ENCODE measurements around the gene LRRC73.

DNA sequence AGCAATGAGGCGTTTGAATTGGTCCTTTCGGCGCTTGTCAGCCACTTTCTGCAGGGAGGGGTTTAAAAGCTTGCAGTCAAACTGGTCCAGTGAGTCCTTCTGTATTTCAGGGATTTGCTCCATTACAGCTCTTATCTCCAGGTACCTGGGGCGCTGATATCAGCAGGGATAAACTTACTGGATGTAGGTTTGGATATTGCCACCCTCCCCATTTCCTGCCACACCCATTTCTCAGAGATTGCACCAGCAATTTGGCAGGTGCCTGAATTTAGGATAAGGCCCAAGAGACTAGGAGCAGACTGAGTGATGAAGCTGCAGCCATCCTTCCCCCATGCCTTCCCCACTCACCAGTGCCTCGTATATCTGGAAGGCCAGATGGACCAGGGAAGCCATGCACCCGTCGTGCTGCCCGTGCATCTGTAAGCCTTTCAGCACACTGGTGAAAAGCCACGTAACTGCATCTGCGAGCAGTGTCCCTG lies 14.4 kb upstream of the LRRC73 start:
- TF ChIP-seq, protein P1, sequence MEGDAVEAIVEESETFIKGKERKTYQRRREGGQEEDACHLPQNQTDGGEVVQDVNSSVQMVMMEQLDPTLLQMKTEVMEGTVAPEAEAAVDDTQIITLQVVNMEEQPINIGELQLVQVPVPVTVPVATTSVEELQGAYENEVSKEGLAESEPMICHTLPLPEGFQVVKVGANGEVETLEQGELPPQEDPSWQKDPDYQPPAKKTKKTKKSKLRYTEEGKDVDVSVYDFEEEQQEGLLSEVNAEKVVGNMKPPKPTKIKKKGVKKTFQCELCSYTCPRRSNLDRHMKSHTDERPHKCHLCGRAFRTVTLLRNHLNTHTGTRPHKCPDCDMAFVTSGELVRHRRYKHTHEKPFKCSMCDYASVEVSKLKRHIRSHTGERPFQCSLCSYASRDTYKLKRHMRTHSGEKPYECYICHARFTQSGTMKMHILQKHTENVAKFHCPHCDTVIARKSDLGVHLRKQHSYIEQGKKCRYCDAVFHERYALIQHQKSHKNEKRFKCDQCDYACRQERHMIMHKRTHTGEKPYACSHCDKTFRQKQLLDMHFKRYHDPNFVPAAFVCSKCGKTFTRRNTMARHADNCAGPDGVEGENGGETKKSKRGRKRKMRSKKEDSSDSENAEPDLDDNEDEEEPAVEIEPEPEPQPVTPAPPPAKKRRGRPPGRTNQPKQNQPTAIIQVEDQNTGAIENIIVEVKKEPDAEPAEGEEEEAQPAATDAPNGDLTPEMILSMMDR (tag by site-specific recombination; IDR thresholded peaks at IDR 0.05) = no peak
- TF ChIP-seq SP2 (tag by site-specific recombination; IDR thresholded peaks at IDR 0.05) = no peak
- TF ChIP-seq GLI4 (tag by site-specific recombination; IDR thresholded peaks at IDR 0.05) = no peak
- TF ChIP-seq, protein P2, sequence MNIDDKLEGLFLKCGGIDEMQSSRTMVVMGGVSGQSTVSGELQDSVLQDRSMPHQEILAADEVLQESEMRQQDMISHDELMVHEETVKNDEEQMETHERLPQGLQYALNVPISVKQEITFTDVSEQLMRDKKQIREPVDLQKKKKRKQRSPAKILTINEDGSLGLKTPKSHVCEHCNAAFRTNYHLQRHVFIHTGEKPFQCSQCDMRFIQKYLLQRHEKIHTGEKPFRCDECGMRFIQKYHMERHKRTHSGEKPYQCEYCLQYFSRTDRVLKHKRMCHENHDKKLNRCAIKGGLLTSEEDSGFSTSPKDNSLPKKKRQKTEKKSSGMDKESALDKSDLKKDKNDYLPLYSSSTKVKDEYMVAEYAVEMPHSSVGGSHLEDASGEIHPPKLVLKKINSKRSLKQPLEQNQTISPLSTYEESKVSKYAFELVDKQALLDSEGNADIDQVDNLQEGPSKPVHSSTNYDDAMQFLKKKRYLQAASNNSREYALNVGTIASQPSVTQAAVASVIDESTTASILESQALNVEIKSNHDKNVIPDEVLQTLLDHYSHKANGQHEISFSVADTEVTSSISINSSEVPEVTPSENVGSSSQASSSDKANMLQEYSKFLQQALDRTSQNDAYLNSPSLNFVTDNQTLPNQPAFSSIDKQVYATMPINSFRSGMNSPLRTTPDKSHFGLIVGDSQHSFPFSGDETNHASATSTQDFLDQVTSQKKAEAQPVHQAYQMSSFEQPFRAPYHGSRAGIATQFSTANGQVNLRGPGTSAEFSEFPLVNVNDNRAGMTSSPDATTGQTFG (tag by site-specific recombination; IDR thresholded peaks at IDR 0.05; ENCODE audit: borderline replicate concordance) = no peak
- TF ChIP-seq, protein P3, sequence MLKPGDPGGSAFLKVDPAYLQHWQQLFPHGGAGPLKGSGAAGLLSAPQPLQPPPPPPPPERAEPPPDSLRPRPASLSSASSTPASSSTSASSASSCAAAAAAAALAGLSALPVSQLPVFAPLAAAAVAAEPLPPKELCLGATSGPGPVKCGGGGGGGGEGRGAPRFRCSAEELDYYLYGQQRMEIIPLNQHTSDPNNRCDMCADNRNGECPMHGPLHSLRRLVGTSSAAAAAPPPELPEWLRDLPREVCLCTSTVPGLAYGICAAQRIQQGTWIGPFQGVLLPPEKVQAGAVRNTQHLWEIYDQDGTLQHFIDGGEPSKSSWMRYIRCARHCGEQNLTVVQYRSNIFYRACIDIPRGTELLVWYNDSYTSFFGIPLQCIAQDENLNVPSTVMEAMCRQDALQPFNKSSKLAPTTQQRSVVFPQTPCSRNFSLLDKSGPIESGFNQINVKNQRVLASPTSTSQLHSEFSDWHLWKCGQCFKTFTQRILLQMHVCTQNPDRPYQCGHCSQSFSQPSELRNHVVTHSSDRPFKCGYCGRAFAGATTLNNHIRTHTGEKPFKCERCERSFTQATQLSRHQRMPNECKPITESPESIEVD (tag by site-specific recombination; IDR thresholded peaks at IDR 0.05) = no peak
- no peak for TF ChIP-seq ZNF610 (tag by site-specific recombination; IDR thresholded peaks at IDR 0.05; ENCODE audit: borderline replicate concordance)
- no peak for TF ChIP-seq ZNF785 (tag by site-specific recombination; IDR thresholded peaks at IDR 0.05)
- TF ChIP-seq ZBTB7A (tag by site-specific recombination; IDR thresholded peaks at IDR 0.05; ENCODE audit: low read depth) = no peak
- TF ChIP-seq, protein P4, sequence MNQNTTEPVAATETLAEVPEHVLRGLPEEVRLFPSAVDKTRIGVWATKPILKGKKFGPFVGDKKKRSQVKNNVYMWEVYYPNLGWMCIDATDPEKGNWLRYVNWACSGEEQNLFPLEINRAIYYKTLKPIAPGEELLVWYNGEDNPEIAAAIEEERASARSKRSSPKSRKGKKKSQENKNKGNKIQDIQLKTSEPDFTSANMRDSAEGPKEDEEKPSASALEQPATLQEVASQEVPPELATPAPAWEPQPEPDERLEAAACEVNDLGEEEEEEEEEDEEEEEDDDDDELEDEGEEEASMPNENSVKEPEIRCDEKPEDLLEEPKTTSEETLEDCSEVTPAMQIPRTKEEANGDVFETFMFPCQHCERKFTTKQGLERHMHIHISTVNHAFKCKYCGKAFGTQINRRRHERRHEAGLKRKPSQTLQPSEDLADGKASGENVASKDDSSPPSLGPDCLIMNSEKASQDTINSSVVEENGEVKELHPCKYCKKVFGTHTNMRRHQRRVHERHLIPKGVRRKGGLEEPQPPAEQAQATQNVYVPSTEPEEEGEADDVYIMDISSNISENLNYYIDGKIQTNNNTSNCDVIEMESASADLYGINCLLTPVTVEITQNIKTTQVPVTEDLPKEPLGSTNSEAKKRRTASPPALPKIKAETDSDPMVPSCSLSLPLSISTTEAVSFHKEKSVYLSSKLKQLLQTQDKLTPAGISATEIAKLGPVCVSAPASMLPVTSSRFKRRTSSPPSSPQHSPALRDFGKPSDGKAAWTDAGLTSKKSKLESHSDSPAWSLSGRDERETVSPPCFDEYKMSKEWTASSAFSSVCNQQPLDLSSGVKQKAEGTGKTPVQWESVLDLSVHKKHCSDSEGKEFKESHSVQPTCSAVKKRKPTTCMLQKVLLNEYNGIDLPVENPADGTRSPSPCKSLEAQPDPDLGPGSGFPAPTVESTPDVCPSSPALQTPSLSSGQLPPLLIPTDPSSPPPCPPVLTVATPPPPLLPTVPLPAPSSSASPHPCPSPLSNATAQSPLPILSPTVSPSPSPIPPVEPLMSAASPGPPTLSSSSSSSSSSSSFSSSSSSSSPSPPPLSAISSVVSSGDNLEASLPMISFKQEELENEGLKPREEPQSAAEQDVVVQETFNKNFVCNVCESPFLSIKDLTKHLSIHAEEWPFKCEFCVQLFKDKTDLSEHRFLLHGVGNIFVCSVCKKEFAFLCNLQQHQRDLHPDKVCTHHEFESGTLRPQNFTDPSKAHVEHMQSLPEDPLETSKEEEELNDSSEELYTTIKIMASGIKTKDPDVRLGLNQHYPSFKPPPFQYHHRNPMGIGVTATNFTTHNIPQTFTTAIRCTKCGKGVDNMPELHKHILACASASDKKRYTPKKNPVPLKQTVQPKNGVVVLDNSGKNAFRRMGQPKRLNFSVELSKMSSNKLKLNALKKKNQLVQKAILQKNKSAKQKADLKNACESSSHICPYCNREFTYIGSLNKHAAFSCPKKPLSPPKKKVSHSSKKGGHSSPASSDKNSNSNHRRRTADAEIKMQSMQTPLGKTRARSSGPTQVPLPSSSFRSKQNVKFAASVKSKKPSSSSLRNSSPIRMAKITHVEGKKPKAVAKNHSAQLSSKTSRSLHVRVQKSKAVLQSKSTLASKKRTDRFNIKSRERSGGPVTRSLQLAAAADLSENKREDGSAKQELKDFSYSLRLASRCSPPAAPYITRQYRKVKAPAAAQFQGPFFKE (tag by site-specific recombination; IDR thresholded peaks at IDR 0.05; ENCODE audit: borderline replicate concordance) = no peak
- TF ChIP-seq, protein P5, sequence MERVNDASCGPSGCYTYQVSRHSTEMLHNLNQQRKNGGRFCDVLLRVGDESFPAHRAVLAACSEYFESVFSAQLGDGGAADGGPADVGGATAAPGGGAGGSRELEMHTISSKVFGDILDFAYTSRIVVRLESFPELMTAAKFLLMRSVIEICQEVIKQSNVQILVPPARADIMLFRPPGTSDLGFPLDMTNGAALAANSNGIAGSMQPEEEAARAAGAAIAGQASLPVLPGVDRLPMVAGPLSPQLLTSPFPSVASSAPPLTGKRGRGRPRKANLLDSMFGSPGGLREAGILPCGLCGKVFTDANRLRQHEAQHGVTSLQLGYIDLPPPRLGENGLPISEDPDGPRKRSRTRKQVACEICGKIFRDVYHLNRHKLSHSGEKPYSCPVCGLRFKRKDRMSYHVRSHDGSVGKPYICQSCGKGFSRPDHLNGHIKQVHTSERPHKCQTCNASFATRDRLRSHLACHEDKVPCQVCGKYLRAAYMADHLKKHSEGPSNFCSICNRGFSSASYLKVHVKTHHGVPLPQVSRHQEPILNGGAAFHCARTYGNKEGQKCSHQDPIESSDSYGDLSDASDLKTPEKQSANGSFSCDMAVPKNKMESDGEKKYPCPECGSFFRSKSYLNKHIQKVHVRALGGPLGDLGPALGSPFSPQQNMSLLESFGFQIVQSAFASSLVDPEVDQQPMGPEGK (tag by site-specific recombination; IDR thresholded peaks at IDR 0.05) = no peak
- no peak for TF ChIP-seq ZBTB20 (tag by site-specific recombination; IDR thresholded peaks at IDR 0.05)
- no peak for TF ChIP-seq ZNF510 (tag by site-specific recombination; IDR thresholded peaks at IDR 0.05; ENCODE audit: insufficient replicate concordance)
- no peak for TF ChIP-seq HOXA7 (CRISPR knock-in tag; IDR thresholded peaks at IDR 0.05; ENCODE audit: borderline replicate concordance)

Data from HEK293 (cell line).